Lower leg skin (tissue), 3 donors: ENCODE data around the gene CCT3.

Source experiments
- POLR2A ChIP-seq, 2 donors: fragments of 450-650 bp; IDR thresholded peaks; one replicate each; pipeline ENCODE4 v1.6.1; 2016 to 2017; ENCODE audit warnings: antibody characterized with exemption in 2 of 2, mild to moderate bottlenecking in 1 of 2, moderate library complexity in 1 of 2
- TF ChIP-seq, protein P1 (sequence below), 3 donors: fragments of 450-650 bp; IDR thresholded peaks; one replicate each; pipeline ENCODE4 v1.5.1; 2016; ENCODE audit warnings: antibody characterized with exemption in 3 of 3, mild to moderate bottlenecking in 3 of 3, moderate library complexity in 2 of 3

DNA sequence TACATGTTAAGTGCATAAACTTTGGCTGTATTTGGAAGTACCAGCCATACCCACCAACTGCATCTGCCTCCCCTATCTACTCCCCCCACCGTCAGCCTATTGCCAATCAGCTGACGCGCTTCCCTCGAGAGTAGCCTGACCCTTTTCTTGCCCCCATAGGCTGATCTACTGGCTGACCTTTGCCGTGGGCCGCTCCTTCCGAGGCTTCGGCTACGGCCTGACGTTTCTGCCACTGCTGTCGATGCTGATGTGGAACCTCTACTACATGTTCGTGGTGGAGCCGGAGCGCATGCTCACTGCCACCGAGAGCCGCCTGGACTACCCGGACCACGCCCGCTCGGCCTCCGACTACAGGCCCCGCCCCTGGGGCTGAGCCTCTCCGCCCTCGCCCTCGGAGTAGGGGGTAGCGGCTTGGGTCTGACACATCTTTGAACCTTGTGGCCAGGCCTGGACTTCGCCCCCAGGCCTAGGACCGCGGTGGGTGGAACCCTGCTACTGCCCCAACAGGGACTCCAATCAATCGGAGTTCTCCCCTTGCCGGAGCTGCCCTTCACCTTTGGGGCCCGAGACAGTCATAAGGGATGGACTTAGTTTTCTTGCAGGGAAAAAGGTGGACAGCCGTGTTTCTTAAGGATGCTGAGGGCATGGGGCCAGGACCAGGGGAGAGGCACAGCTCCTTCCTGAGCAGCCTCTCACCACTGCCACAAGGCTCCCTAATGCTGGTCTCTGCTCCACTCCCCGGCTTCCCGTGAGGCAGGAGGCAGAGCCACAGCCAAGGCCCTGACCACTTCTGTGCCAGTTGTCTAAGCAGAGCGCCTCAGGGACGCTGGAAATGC is 46.6 kb downstream of the CCT3 start:
- TF ChIP-seq, protein P1, sequence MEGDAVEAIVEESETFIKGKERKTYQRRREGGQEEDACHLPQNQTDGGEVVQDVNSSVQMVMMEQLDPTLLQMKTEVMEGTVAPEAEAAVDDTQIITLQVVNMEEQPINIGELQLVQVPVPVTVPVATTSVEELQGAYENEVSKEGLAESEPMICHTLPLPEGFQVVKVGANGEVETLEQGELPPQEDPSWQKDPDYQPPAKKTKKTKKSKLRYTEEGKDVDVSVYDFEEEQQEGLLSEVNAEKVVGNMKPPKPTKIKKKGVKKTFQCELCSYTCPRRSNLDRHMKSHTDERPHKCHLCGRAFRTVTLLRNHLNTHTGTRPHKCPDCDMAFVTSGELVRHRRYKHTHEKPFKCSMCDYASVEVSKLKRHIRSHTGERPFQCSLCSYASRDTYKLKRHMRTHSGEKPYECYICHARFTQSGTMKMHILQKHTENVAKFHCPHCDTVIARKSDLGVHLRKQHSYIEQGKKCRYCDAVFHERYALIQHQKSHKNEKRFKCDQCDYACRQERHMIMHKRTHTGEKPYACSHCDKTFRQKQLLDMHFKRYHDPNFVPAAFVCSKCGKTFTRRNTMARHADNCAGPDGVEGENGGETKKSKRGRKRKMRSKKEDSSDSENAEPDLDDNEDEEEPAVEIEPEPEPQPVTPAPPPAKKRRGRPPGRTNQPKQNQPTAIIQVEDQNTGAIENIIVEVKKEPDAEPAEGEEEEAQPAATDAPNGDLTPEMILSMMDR (IDR thresholded peaks at IDR 0.05) = no peak
- TF ChIP-seq POLR2A (IDR thresholded peaks at IDR 0.05) = no peak
